ENCODE data around the gene C3orf20. TPM values are rescaled to one million over a fixed set of nuclear protein-coding genes. Genes with fewer than 3 reads are reported as not detected.
"Not testable (repeated sequence)": the region's sequence is repeated elsewhere in the genome, so short reads cannot be mapped to it uniquely, and the experiment has no call there.

Gene C3orf20
- total RNA-seq, 1 experiment from 2014 or later, result not detected

GRCh38 chr3:14806641-14807263 lies 131.8 kb downstream of the C3orf20 start (continued):
- TF ChIP-seq ZNF532 (CRISPR knock-in tag; IDR thresholded peaks at IDR 0.05; ENCODE audit: borderline replicate concordance), result no peak
- TF ChIP-seq PRDM15 (CRISPR knock-in tag; IDR thresholded peaks at IDR 0.05), result no peak
- no peak for TF ChIP-seq SMAD3 (CRISPR knock-in tag; IDR thresholded peaks at IDR 0.05; ENCODE audit: borderline replicate concordance)
- TF ChIP-seq FOXP1 (CRISPR knock-in tag; IDR thresholded peaks at IDR 0.05; ENCODE audit: borderline replicate concordance), result no peak
- no peak for TF ChIP-seq E2F5 (CRISPR knock-in tag; IDR thresholded peaks at IDR 0.05)

- no peak for ATAC-seq
- Mint-ChIP-seq H3K27ac (no peak overlapping the region), H3K4me1 (peaks cover 34% of the 10 kb centered on the region), H3K9me3 (no peaks in the 10 kb centered on the region), H3K4me3 (no peak overlapping the region), H3K27me3 (ENCODE audit: low read depth) (peaks cover 51% of the 10 kb centered on the region), H3K36me3 (no peaks in the 10 kb centered on the region)
- CTCF ChIA-PET, result no interaction called here
- POLR2A ChIA-PET, result no interaction called here
- DNase-seq (ENCODE audit: low spot score), result no peak
- TF ChIP-seq ZNF263 (CRISPR knock-in tag; IDR thresholded peaks at IDR 0.05; ENCODE audit: low read depth), result no peak
- TF ChIP-seq MLX (CRISPR knock-in tag; IDR thresholded peaks at IDR 0.05), result no peak
- TF ChIP-seq NR1H2 (CRISPR knock-in tag; IDR thresholded peaks at IDR 0.05), result no peak
- TF ChIP-seq E2F5 (CRISPR knock-in tag; IDR thresholded peaks at IDR 0.05), result no peak
- no peak for TF ChIP-seq ZBTB21 (CRISPR knock-in tag; IDR thresholded peaks at IDR 0.05; ENCODE audit: borderline replicate concordance)
These were observed 133.1 kb downstream of the C3orf20 start for GRCh38 chr3:14808025-14808424.

- ChIA-PET POLR2A (no interaction called here), CTCF (interaction anchor here (1.1 kb wide), 1 partner anchor 112 kb away, joined by 3 read pairs; no protein-coding TSS in a partner anchor)
- peaks cover 37% of the 10 kb centered on the region for H3K4me1 Mint-ChIP-seq
- peaks cover 51% of the 10 kb centered on the region for H3K27me3 Mint-ChIP-seq (ENCODE audit: low read depth)
- H3K27ac Mint-ChIP-seq, result no peak overlapping the region
- DNase-seq (ENCODE audit: low spot score) (no peak), ATAC-seq (no peak)
- no peak overlapping the region for H3K4me3 Mint-ChIP-seq
- no peaks in the 10 kb centered on the region for H3K36me3 Mint-ChIP-seq
- no peaks in the 10 kb centered on the region for H3K9me3 Mint-ChIP-seq
- no peak for TF ChIP-seq NR3C1 (CRISPR knock-in tag; conservative IDR thresholded peaks at IDR 0.05; ENCODE audit: low read depth)
These were observed 133.7 kb downstream of the C3orf20 start for GRCh38 chr3:14808502-14809266.

- H3K27ac Mint-ChIP-seq; H3K9me3 Mint-ChIP-seq; H3K36me3 Mint-ChIP-seq; DNase-seq (ENCODE audit: low spot score); POLR2A ChIA-PET: not testable (repeated sequence)
- CTCF ChIA-PET, result interaction anchor here (1.1 kb wide), 1 partner anchor 111 kb away, joined by 3 read pairs; no protein-coding TSS in a partner anchor
- peaks cover 40% of the 10 kb centered on the region for H3K4me1 Mint-ChIP-seq
- peak; percentile 41 for ATAC-seq
- peaks cover 51% of the 10 kb centered on the region for H3K27me3 Mint-ChIP-seq (ENCODE audit: low read depth)
- H3K4me3 Mint-ChIP-seq, result peak overlapping the region; percentile 80
These were observed 134.7 kb downstream of the C3orf20 start for GRCh38 chr3:14809611-14810010.

All from WTC11 (cell line).